B cell (primary cell): ENCODE measurements around the gene UQCC5.

Source experiments
- EZH2 ChIP-seq: IDR thresholded peaks from 2 replicates; pipeline ENCODE4 v1.6.1; 2012; ENCODE audit warnings: borderline replicate concordance, low read depth, mild to moderate bottlenecking, moderate library complexity, low read length; ENCODE audit not compliant: insufficient read depth, poor library complexity, severe bottlenecking
- TF ChIP-seq, protein P1 (sequence below): fragments of 200-600 bp; IDR thresholded peaks from one replicate; pipeline ENCODE4 v1.8.0; 2022; ENCODE audit warnings: antibody characterized with exemption, mild to moderate bottlenecking

DNA sequence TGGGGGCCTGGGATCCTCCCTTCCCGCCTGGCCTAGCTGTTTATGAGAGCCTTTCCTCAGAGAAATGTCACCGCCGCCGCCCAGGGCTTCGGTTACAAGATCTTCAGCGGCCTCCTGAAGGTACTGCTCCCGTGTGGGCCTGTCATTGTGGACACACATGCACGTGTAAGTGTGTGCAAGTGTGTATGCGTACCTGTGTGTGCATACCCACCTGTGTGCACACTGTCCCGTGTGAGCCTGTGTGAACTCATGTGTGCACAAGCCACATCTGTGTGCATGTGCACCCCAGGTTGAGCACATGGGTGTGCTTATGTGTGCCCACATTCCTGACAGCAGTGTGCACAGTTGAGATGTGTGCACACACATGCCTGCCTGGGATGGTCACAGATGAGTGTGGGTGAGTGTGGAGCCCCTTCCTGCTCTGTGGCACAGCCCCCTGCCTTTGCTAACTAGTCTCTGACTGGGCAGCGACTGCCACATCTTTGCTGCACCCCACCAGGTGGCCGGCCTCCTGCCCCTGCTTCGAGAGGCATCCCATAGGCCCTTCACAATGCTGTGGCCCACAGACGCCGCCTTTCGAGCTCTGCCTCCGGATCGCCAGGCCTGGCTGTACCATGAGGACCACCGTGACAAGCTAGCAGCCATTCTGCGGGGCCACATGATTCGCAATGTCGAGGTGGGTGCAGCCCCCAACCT, 16.8 kb upstream of the UQCC5 start:
- TF ChIP-seq, protein P1, sequence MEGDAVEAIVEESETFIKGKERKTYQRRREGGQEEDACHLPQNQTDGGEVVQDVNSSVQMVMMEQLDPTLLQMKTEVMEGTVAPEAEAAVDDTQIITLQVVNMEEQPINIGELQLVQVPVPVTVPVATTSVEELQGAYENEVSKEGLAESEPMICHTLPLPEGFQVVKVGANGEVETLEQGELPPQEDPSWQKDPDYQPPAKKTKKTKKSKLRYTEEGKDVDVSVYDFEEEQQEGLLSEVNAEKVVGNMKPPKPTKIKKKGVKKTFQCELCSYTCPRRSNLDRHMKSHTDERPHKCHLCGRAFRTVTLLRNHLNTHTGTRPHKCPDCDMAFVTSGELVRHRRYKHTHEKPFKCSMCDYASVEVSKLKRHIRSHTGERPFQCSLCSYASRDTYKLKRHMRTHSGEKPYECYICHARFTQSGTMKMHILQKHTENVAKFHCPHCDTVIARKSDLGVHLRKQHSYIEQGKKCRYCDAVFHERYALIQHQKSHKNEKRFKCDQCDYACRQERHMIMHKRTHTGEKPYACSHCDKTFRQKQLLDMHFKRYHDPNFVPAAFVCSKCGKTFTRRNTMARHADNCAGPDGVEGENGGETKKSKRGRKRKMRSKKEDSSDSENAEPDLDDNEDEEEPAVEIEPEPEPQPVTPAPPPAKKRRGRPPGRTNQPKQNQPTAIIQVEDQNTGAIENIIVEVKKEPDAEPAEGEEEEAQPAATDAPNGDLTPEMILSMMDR = no peak
- TF ChIP-seq EZH2 = no peak
